Measurements from ENCODE around the gene SERPING1.

SERPING1 gene

GRCh38 chr11:57597916-57598830 is 688 bp downstream of the SERPING1 start:
- ATAC-seq: no peak

- ATAC-seq: no peak
Measured at GRCh38 chr11:57598831-57599155, 1.3 kb downstream of the SERPING1 start.

GRCh38 chr11:57599381-57599780 is 1.9 kb downstream of the SERPING1 start:
- ATAC-seq: no peak

DNA sequence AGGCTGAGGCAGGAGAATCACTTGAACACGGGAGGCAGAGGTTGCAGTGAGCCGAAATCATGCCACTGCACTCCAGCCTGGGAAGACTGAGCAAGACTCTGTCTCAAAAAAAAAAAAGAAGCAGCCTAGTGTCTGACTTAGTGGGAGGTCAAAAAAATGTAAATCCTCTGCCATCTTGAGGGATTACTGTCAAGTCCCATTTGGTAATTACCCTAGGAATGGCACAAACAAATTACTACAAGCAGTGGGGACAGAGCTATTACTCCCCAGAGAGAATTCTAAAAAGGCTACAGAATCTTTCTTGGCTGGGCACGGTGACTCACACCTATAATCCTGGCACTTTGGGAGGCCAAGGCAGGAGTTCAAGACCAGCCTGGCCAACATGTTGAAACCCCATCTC is 3.8 kb downstream of the SERPING1 start:
- no peak for ATAC-seq

GRCh38 chr11:57604296-57605027 is 7.0 kb downstream of the SERPING1 start:
- ATAC-seq: no peak

DNA sequence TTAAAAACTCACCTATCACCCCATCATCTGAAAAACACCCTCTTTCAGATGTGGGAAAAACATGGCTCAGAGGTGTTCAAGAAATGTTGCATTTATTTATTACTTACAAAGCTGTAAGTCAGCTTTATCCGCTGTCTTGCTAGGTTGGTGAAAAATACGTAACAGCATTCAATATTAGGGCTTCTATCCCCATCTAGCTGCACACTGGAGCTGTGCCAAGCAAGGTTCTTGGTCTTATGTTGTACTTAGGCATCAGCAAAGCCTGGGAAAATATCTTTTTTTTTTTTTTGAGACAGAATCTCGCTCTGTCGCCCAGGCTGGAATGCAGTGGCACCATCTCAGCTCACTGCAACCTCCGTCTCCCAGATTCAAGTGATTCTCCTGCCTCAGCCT is 7.5 kb downstream of the SERPING1 start:
- no peak for ATAC-seq

- ATAC-seq: no peak
Measured at GRCh38 chr11:57610170-57610569, 12.7 kb downstream of the SERPING1 start.

GRCh38 chr11:57614234-57614772 is 16.8 kb downstream of the SERPING1 start:
- ATAC-seq: no peak

DNA sequence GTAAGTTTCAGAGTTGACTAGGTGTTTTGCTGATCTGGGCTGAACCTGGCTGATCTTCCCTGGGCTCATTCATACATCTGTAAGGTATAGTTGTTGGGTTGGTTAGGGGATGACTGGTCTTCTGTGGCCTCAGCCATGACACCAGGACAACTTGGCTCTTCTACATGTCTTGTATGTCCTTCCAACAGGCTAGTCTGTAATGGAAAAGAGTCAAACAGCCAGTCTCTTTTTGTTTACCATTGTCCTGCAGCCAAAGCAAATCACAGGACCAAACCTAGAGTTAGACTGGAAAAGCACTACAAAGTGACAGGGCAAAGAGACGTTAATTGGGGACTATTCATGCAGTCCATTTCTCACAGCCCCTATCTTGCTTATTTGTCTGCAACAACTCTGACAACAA is 17.8 kb downstream of the SERPING1 start:
- ATAC-seq: no peak

- ATAC-seq: no peak
Measured at GRCh38 chr11:57616595-57616994, 19.1 kb downstream of the SERPING1 start.

DNA sequence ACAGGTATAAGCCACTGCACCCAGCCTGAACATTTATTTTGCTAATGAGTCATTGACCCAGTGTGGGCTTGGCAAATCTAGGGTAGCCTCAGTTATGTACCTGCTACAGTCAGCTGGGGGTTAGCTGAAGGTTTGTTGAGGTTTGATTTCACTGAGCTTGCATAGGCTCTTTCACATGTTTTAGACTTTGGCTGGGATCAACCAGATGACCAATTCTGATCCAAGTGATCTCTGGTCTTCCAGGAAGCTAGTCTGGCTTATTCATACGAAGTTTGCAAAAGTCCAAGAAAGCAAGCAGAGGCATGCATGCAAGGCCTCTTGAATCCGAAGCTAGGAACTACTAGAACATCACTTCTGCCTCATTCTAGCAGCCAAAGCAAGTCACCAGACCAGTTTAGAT is 21.0 kb downstream of the SERPING1 start:
- no peak for ATAC-seq

DNA sequence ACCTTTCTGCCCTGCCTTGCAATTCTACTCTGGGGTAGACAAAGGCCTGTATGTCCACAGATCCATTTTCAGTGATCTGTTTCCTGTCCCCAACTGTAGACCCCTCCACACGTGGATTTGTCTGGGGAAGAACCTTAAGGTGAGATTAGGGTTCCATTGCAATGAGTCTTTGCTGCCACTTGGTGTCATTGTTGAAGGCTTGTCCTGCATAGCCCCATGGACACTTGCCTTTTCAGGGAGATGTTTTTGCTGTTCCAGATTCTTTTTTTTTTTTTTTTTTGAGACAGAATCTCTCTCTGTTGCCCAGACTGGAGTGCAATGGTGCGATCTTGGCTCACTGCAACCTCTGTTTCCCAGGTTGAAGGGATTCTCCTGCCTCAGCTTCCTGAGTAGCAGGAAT is 21.8 kb downstream of the SERPING1 start:
- ATAC-seq: no peak

GRCh38 chr11:57620467-57620866 is 23.0 kb downstream of the SERPING1 start:
- no peak for ATAC-seq

- no peak for ATAC-seq
Measured at GRCh38 chr11:57622263-57622662, 24.8 kb downstream of the SERPING1 start.

- ATAC-seq: no peak
Measured at GRCh38 chr11:57624864-57625263, 27.4 kb downstream of the SERPING1 start.

DNA sequence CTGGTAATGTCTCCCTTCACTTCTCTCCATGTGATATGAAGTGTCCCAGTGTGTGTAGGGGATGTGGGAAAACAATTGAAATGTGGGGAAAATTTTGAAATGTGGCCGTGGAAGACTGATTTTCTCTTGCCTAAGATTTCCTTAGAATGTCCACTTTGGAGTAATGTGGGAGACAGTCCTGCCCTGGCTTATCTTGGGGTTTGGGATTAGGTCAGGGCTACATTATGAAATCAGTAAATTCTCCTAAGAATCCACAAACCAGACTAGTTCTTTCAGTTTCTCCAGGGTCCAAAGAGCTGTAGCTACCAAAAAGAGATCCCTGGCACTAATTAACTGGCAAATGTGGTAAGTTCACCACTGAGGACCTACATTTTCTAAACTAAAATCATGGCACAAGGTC is 29.4 kb downstream of the SERPING1 start:
- no peak for ATAC-seq

DNA sequence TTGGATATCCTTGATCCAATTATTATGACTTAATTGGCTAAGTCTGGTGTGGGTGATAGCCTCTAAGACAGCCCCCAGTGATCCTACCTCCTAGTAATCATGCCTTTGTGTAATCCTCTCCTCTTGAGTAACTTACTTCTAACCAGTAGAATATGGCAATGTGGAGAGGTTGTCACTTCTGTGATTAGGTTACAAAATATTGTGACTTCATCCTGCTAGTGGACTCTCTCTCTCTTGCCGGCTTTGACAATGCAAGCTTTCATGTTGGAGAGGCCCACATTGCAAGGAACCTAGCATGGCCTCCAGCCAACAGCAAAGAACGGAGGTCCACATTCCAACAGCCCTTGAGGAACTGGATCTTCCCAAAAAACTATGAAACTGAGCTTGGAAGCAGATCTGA is 32.7 kb downstream of the SERPING1 start:
- ATAC-seq: no peak

GRCh38 chr11:57632116-57632515 is 34.6 kb downstream of the SERPING1 start:
- no peak for ATAC-seq

DNA sequence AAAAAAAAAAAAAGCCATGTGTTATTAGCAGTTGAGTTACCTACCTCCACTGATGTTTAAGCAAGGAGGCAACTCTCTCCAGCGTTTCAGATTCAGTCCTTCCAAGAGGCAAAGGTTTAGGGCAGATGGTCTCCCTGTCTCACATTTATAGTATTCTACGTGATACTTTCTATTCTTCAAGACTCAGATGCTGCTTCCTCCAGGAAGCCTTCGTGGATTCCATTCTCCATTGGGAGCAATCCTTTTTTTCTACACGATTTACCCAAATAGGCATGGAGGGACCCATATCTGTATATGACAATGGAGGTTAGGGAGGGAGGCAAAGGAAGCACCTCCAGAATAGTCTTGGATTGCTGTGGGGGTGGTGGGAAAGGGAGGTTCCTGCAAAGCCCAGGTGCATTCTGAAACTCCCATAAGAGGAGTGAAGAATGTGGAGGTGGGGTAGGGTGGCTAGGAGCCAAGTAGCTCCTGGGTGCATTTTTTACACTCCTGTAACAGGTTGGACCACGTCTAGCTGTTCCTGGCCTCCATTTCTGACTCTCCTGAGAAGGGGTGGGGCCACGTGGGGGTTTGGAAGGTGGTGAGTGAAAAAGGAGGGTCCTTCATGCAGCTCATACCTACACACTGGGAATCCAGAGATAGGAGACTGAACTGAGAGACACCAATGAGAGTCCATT is 36.0 kb downstream of the SERPING1 start:
- no peak for ATAC-seq

DNA sequence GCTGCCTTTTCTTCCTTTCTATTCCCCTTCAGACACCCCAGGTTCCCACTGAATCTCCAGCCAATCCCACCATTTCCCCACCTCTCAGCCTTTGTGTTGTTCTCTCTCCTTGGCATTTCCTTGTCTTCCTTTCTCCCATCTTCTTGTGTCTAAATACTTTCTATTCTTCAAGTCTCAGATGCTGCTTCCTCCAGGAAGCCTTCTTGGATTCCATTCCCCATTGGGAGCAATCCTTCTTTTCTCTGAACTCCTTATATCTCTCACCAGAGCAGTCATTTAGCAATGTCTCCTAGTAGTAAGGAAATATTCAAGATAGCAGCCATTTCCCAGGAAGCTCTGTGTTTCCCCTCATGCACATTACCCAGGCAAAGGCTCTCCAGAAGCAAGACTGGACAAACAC is 36.8 kb downstream of the SERPING1 start:
- no peak for ATAC-seq

DNA sequence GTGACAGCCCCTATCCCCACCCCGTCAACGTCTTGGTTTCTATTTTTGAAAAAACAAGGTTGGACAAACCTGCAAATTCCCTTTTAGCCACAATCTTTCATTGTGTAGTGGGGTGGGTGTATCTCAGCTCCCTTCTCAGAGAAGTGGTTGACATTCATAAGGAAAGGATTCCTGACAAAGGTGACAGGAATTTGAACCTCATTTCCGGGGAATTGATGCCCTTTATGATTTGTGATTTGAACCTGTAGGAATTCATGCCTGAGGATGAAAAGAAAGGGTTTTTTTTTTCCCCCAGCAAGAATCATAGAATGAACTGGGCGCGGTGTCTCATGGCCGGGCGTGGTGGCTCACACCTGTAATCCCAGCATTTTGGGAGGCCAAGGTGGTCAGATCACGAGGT is 37.8 kb downstream of the SERPING1 start:
- no peak for ATAC-seq

DNA sequence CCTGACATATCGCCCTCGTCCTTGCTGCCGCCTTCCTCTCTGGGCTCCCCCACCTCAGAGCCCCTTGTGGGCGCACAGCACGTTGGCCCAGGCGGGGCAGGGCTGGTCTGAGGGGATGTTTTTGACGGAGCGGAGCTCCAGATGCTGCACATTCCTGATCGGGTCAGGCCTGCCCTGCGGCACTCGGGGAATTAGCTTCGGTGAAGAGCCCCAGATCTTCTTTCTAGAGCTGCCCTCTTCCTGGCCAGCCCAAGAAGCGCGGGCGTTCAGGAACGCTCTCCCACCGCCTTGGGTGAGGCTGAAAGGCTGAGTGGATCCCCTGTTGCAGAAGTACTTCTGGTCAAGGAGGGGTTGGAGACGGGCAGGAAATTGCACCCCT is 40.1 kb downstream of the SERPING1 start:
- ATAC-seq: no peak

DNA sequence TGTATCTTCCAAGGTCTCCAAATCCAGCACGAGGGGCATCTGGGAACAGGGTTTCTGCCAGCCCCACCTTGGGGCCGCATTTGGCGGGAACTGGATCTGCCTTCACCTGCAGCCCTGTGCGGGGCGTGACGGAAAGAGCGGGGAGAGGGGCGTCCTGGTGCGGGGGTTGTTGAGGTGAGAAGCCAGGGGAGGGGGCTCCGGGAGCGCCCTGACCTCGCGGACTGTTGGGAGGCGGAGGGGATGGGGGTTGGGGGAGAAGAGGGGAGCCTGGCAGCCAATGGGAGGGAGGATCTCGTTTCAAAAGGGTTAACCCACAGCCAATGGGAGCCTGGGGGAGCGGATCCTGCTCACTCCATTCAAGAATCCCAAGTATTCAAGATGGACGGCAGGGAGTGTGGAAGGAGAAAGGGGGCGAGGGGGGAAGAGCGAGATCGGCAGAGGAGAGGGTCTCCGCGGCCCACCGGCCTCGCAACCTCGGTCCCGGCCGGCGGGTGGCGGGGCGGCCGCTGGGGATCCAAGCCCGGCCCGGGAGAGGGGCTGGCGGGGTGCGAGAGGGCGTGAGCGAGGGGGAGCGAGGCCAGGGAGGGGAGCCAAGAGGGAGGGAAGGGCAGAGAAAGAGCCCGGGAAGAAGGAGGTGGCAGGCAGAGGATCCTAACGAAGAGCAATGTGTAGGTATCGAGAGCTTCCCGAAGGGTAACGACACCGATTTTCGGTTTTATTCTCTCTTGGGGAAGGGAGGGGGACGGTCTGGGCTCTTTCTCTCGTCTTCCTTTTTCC is 40.7 kb downstream of the SERPING1 start:
- ATAC-seq: peak; percentile 28 to 36

Measured in activated CD4-positive, CD25-positive, alpha-beta regulatory T cell treated with anti-CD3 and anti-CD28 coated beads, Interleukin-2, amount 50 U/mL, for 24 hours (primary cell).